Measurements from ENCODE around the gene STAT6.

DNA sequence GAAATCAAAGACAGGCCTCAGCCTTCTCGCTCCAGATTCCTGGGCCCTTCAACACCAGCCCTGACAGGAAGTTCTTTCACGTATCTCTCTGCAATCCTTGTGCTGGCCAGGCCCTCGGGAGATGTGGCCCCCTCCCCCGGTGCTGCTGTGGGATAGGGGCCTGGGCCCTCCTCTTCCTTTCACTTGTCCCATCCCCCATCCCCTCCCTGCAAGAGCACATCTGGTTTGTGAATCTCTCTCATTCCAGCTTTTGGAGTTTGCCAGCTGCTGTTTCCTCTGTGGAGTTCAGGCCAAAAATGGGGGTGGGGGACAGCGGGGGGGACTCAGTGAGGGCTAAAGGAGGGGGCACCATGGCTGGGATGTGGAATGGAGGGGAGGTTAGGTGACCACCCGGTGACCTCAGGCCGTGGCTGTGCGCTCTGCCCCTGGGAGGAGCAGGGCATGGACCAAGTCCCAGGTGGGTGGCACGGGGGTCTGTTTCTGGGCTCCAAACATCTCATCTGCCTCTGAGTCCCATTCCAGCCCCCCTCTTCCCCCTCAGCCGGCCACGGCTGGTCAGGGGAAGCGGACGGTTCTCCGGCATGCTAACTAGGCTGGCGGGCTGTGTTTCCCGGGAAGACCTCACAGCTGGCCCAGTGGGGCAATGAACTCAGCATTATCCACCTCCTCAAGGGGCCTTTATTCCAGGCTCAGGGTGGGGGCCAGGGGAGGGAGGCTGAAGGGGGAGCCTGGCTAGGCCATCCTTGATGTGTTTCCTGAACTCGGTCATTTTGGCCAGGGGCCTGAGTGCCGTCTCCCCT, 24.6 kb upstream of the STAT6 start:
- TF ChIP-seq, protein P1, sequence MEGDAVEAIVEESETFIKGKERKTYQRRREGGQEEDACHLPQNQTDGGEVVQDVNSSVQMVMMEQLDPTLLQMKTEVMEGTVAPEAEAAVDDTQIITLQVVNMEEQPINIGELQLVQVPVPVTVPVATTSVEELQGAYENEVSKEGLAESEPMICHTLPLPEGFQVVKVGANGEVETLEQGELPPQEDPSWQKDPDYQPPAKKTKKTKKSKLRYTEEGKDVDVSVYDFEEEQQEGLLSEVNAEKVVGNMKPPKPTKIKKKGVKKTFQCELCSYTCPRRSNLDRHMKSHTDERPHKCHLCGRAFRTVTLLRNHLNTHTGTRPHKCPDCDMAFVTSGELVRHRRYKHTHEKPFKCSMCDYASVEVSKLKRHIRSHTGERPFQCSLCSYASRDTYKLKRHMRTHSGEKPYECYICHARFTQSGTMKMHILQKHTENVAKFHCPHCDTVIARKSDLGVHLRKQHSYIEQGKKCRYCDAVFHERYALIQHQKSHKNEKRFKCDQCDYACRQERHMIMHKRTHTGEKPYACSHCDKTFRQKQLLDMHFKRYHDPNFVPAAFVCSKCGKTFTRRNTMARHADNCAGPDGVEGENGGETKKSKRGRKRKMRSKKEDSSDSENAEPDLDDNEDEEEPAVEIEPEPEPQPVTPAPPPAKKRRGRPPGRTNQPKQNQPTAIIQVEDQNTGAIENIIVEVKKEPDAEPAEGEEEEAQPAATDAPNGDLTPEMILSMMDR (IDR thresholded peaks at IDR 0.05; ENCODE audit: insufficient read depth, low read length, poor library complexity, severe bottlenecking): no peak
- TF ChIP-seq EZH2phosphoT487 (conservative IDR thresholded peaks at IDR 0.05; ENCODE audit: low read length): no peak

Measured in SU-DHL-6 (cell line).